GM18951 (cell line): ENCODE data around the gene FGFR3.

Experiments
- POLR2A ChIP-seq: IDR thresholded peaks from 4 replicates; pipeline ENCODE4 v1.6.1; 2011; ENCODE audit warnings: mild to moderate bottlenecking; ENCODE audit not compliant: insufficient read length, insufficient read depth; ENCODE audit errors: extremely low read depth
- in situ Hi-C: fragments of 300-500 bp; cut with MboI; formaldehyde crosslinking; loops from one replicate; pipeline ENCODE4 v1.12.0; 2022; ENCODE audit warnings: low sequenced_read_pairs, mixed read lengths, inconsistent platforms; ENCODE audit not compliant: unreplicated experiment

FGFR3 gene

GRCh38 chr4:1794809-1795298, 1.8 kb downstream of the FGFR3 start:
- TF ChIP-seq POLR2A = no peak
- in situ Hi-C loops = no loop called here

GRCh38 chr4:1795299-1796195, 2.5 kb downstream of the FGFR3 start:
- no peak for TF ChIP-seq POLR2A
- in situ Hi-C loops = no loop called here

GRCh38 chr4:1796486-1797204, 3.6 kb downstream of the FGFR3 start:
- in situ Hi-C loops = no loop called here
- no peak for TF ChIP-seq POLR2A

- TF ChIP-seq POLR2A = no peak
- in situ Hi-C loops = no loop called here
These were observed 4.3 kb downstream of the FGFR3 start for GRCh38 chr4:1797298-1797860.

GRCh38 chr4:1797861-1798579, 4.9 kb downstream of the FGFR3 start:
- in situ Hi-C loops = no loop called here
- TF ChIP-seq POLR2A = no peak

- in situ Hi-C loops = no loop called here
These were observed 5.7 kb downstream of the FGFR3 start for GRCh38 chr4:1798580-1799386.

GRCh38 chr4:1799387-1800375, 6.6 kb downstream of the FGFR3 start:
- TF ChIP-seq POLR2A = no peak
- in situ Hi-C loops = no loop called here

More at GRCh38 chr4:1798580-1799386, 5.7 kb downstream of the FGFR3 start:
- no peak for TF ChIP-seq POLR2A

GRCh38 chr4:1800805-1801204, 7.7 kb downstream of the FGFR3 start:
- TF ChIP-seq POLR2A = no peak
- in situ Hi-C loops = no loop called here

GRCh38 chr4:1801286-1801958, 8.3 kb downstream of the FGFR3 start:
- TF ChIP-seq POLR2A = no peak
- in situ Hi-C loops = no loop called here

- in situ Hi-C loops = no loop called here
- no peak for TF ChIP-seq POLR2A
These were observed 9.1 kb downstream of the FGFR3 start for GRCh38 chr4:1802151-1802715.
